ENCODE results near the gene H6PD.
"Not testable (repeated sequence)": the region's sequence is repeated elsewhere in the genome, so short reads cannot be mapped to it uniquely, and the experiment has no call there.

Gene H6PD

GRCh38 chr1:9280015-9280860 lies 45.7 kb downstream of the H6PD start:
- no peak for DNase-seq

- DNase-seq, result no peak
Measured at GRCh38 chr1:9281071-9281827, 46.7 kb downstream of the H6PD start.

DNA sequence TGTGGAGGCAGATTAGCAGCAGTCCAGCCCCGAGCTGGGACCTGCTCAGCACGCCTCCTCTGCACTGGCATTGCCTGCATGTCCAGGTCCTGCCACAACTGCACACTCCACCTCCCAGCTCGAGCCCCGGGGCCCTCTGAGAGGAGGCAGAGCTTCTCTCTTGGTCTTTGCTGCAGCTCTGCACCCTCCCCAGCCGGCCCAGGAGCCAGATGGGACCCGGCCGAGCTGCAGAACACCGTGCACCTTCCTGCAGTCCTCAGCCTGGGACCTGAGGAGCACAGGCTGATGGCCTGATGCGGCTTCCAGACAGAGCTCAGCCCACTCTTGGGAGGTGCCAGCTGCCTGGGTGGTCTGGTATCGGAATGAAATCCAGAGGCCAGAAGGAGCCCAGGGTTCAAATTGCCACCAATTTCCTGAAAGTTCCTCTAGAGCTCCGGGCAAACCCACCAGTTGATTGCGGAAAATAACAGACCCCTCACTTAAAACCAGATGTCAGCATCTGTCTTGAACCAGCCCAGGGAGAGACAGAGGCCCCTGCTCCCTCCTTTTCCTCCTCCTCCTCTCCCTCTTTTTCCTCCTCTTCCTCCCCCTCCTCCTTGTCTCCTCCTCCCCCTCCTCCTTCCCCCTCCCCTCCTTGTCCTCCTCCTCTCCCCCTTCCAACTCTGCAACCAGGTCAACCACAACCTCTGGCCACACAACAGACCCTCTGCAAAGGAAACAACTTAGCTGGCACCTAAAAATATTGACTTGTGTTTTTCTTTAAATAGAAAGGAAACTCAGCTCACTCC lies 47.5 kb downstream of the H6PD start:
- DNase-seq, result no peak

GRCh38 chr1:9282696-9282955 lies 48.1 kb downstream of the H6PD start:
- DNase-seq, result no peak

DNA sequence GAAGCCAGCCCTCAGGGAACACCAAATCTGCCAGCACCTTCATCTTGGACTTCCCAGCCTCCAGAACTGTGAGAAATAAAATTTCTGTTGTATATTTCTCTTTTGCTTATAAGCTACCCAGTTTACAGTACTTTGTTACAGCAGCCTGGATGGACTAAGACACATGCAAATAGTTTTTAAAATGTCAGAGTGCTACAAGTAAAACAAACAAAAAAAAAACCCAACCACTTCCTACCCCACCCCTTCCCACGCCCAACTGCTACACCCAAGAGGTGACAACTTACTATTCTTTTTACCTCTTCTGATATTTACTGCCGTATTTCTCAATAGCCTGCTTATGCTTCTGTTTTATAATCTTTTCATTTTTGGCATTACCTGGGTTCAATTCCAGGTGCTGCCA lies 49.5 kb downstream of the H6PD start:
- DNase-seq, result no peak

DNA sequence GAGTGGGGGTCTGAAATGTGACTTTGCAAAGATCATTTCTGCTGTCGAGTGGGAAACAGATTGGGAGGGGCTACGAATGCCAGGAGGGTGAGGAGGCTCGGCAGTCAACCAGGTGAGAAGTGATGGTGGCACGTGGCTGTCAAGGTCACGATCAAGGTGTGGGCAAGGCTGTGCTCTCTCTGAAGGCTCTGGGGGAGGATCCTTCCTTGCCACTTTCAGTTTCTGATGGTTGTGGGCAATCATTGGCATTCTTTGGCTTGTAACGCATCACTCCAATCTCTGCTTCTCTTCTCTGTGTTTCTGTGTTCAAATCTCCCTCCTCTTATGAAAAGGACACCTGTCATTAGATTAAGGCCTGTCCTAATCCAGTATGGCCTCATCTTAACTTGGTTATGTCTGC lies 52.0 kb downstream of the H6PD start:
- DNase-seq, result no peak

GRCh38 chr1:9289090-9289534 lies 54.5 kb downstream of the H6PD start:
- peak in 1 of 2 experiments; percentile 51 for DNase-seq

DNA sequence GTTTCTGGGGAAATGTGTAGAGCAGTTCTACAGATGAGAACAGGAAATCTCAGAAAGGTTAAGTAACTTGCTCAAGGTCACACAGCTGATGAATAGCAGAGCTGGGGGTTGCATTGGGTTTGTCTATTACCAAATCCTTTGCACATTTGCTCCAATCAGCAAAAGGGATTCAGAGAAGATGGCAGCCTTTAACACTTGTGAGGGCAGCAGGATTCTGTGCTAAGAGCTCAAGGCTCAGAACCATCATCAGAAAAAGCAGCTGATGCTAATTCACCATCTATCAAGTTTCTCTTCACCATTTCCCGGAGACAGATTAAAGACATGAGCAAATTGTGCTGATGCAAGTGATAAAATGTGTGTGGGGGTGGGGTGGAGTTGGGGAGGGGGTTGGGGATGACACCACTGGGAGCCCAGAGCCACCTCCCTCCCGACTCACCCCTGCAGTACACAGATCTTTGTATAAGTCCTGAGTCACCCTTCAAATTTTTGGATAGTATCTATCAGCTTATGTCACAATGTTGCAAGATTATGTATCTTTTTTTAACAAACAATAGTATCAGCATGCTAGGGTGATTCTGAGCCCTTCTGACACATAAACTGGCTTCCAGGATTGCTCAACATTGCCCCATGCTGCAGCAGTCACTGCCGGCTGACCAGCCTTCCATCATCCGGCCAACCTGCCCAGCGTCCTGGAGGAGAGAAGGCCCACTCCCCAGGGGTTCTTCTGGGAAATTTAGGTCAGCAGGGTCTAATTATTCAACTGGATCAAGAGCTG lies 55.3 kb downstream of the H6PD start:
- no peak for DNase-seq

- DNase-seq, result no peak
Measured at GRCh38 chr1:9291914-9292360, 57.4 kb downstream of the H6PD start.

- peak in 1 of 2 experiments; percentile 52 for DNase-seq
Measured at GRCh38 chr1:9292361-9293240, 58.0 kb downstream of the H6PD start, which contains the start of gene SPSB1. TSS of gene SPSB1 (plus strand) at chr1:9292894. CDS start at chr1:9355892, 62,998 bp downstream.

DNA sequence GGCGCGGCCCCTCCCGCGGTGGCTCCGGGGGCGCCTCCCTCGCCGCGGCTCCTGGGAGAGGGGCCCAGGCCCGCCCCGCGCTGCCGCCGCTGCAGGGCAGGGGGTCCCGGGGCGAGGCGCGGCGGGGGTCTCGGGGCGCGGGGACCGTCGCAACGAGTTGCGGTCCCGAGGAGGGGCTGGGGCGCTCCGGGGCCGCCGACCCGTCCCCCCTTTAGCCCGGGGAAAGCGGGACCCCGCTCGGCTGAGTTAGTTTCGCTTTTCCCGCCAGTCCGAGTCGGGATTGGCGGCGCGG lies 58.6 kb downstream of the H6PD start:
- no peak for DNase-seq

GRCh38 chr1:9293533-9294404 lies 59.2 kb downstream of the H6PD start:
- no peak for DNase-seq

DNA sequence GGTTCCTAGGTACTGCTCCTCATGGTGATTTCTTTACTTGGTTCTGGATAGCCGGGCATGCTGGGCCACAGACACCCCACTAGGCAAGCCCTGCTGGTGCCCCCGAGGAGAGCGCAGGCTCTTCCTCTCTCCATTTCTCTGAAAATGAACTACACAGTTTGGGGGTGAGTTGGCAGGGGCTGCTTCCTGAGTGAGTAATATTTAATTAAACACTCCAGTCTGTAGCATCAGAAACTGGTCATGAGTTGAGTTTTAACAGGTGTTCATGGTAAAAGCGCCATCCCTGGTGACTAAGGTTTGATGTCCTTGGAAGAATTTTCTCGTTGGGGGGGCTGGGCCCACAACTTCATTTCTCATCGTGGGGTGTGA lies 59.8 kb downstream of the H6PD start:
- DNase-seq, result no peak

DNA sequence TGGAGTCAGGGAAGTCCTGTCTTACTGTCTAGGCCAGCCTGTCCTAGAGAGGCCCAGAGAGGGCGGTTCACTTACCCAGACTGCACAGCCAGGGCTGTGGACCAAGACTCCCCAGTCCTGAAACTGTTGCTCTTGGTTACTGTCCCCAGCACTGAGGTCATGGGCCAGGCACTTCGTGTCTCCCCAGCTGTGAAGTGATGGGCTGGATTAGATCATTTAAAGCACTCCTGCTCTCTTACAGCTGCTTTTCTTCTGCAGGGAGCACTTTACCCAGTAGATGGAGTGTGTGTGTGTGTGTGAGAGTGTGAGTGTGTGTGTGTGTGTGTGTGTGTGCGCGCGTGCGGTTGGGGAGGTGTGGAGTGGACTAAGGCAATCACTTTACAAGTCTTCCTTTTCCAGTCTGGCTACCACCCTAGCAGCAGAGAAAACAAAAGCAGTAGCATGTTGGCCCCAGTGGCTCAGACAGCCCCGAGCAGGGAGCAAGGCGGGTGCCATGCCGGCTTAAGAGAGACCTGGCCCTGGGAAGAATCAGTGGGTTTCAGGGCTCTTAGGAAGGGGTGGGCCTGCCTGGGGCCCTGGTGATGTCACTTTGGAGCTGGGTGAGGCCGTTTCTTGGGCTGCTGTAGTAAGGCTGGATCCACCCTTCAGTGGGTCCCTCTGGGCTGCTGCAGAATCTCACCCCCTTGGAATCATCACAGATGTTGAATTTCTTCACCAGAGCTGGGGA lies 60.5 kb downstream of the H6PD start:
- no peak for DNase-seq

DNA sequence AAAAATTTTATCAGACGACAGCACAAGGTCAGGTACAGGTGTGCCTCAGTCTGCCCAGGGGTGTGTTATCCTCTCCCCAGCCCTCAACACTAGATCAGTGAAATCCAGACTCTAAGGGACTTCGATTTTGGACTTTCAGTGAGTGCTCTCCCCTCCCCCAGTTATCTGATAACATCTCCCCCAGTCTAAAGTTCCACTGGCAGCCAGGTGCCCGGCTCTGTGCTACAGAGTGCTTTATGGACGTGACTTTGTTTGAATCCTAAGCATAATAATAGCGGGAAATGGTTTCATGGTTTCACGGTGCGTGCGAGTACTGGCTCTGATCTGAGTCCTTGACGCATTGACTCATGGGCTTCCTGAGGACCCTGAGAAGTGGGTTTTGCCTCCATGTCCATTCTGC lies 61.3 kb downstream of the H6PD start:
- DNase-seq, result no peak

GRCh38 chr1:9296850-9297249 lies 62.3 kb downstream of the H6PD start:
- DNase-seq, result no peak

GRCh38 chr1:9297831-9298230 lies 63.3 kb downstream of the H6PD start:
- no peak for DNase-seq

DNA sequence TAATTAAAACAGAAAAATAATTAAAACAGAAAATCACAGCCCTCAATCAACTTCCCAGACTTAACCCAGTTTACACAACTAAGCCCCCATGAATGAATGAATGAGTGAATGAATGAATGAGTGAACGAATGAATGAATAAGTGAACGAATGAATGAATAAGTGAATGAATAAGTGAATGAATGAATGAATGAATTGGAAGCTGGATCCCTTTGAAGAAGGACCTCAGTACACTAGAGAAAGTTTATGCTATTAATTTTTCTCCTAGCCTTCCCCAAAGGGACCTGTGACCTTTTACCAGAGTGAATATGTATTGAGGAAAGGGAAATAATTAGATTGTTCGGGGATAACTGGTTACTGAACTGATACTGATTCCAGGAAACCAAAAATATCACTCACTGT lies 63.7 kb downstream of the H6PD start:
- no peak for DNase-seq

DNA sequence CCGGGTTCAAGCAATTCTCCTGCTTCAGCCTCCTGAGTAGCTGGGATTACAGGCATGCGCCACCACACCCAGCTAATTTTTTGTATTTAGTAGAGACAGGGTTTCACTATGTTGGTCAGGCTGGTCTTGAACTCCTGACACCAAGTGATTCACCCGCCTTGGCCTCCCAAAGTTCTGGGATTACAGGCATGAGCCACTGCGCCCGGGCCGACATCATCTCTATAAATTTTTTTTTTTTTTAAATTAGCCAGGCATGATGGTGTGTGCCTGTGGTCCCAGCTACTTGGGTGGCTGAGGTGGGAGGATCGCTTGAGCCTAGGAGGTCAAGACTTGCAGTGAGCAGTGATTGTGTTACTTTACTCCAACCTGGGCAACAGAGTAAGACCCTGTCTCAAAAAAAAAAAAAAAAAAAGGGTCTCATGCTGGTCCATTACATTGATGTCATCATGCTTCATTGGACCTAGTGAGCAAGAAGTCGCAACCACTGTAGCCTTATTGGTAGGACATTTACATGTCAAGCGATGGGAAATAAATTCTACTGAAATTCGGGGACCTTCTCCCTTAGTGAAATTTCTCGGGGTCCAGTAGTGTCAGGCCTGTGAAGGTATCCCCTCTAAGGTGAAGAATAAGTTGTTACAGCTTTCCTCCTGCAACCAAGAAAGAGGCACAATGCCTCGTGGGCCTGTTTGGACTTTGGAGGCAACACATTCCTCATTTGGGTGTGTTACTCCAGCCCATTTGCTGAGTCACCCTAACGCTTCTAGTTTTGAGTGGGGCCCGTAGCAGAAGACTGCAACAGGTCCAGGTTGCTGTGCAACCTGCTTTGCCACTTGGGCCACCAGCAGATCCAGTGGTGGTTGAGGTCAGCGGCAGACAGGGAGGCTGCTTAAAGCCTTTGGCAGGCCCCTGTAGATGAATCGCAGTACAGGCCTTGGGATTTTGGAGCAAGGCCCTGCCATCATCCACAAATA lies 65.3 kb downstream of the H6PD start:
- not testable (repeated sequence) for DNase-seq
